PC-3 (cell line): ENCODE results near the gene NAV2.

Experiments
- EZH2 ChIP-seq: fragments of 300-600 bp; sonication (generic); IDR thresholded peaks from one replicate; pipeline ENCODE4 v1.6.1; 2017; ENCODE audit warnings: antibody characterized with exemption, mild to moderate bottlenecking, low read length; ENCODE audit not compliant: unreplicated experiment
- TF ChIP-seq, protein P1 (sequence below): fragments of 300-600 bp; sonication (generic); conservative IDR thresholded peaks from 2 replicates; pipeline ENCODE4 v1.5.1; 2017; ENCODE audit warnings: antibody characterized with exemption, low read depth, mild to moderate bottlenecking, low read length

- TF ChIP-seq, protein P1, sequence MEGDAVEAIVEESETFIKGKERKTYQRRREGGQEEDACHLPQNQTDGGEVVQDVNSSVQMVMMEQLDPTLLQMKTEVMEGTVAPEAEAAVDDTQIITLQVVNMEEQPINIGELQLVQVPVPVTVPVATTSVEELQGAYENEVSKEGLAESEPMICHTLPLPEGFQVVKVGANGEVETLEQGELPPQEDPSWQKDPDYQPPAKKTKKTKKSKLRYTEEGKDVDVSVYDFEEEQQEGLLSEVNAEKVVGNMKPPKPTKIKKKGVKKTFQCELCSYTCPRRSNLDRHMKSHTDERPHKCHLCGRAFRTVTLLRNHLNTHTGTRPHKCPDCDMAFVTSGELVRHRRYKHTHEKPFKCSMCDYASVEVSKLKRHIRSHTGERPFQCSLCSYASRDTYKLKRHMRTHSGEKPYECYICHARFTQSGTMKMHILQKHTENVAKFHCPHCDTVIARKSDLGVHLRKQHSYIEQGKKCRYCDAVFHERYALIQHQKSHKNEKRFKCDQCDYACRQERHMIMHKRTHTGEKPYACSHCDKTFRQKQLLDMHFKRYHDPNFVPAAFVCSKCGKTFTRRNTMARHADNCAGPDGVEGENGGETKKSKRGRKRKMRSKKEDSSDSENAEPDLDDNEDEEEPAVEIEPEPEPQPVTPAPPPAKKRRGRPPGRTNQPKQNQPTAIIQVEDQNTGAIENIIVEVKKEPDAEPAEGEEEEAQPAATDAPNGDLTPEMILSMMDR: no peak
- TF ChIP-seq EZH2: no peak
These were observed 49.6 kb downstream of the NAV2 start for GRCh38 chr11:19762266-19762665.
